C1 segment of cervical spinal cord (tissue), 14 donors: ENCODE data around the gene CDH22.
A peak's percentile ranks its signal among the peaks of the same experiment; 100 is the strongest.

ENCODE experiments used
- DNase-seq, 14 donors: peaks; one replicate each; lab custom pipeline; 2025; lab: John Stamatoyannopoulos, UW

The CDH22 gene

DNA sequence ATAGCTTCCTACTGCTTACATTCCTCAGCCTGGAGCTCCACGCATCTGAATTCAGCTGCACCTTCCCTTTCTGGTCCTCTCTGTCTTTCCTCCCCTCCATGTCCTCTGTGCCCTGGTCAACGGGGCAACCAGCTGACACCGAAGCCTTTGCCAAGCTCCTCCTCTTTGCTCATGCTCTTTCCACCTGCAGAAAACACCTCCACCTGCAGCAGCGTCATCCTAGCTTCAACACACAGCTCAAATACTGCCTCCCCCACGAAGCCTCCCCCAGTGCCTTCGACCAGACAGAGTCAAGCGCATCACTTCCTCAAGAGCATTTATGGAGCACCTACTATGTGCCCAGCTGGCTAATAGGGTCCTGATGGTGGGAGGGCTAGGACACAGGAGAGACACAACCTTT lies 9.2 kb downstream of the CDH22 start:
- no peak for DNase-seq

- no peak for DNase-seq
These were observed 9.9 kb downstream of the CDH22 start for GRCh38 chr20:46298374-46298773.

DNA sequence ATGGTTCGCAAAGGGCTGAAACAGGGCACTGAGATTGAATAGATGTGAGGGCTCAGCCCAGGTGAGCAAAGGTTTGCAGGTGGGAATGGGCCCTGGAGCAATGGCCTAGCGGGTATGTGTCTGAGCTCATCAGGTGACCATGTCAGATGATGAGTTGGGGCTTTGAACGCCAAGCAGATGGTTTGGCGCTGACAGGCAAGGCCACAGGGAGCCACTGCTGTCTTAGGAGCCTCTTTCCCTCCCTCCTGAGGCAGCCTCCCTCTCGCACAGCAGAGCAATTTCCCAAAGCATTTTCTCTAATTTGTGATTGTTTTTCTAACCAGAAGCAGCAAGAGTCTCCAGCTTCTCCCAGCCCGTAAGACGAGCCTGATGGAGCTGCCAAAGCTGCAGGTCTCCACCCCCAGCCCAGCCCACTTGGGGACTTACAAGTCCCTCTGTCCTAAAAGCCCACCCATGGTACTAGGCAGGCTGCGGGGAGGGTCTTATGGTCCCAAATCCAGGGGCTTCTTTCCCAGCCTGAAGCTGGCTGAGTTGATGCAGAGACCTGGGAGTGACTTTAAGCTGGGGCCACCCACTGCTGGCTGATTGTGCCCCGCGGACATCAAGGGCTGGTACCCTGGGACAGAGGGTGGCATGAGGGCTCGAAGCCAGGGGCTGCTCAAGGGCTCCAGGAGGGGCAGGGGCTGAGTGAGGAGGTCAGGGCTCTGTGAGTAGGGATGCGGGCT lies 11.6 kb downstream of the CDH22 start:
- DNase-seq = peak in 1 of 14 donors; percentile 85

DNA sequence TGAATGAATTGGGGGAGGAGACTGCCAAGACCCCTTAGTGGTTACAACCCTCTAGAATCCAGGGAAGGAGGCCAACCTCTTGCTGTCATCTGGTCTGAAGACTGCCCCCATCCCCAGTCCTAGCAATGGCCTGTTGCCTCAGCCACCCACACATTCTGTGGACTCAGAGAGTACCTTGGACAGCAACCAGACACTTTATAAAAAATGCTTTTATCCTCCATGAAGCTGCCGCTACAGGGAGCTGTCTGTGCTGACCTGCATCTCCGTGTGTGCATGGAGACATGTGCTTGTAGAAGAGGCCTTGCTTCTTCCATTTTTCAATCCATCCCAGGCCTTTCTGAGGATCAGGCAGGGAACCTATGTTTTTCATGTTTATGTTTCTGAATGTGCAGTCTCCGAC lies 15.2 kb downstream of the CDH22 start:
- DNase-seq = no peak

GRCh38 chr20:46291401-46291800 lies 16.9 kb downstream of the CDH22 start:
- DNase-seq = no peak

GRCh38 chr20:46289432-46289831 lies 18.9 kb downstream of the CDH22 start:
- DNase-seq = no peak

- DNase-seq = no peak
These were observed 21.3 kb downstream of the CDH22 start for GRCh38 chr20:46286977-46287376.

- DNase-seq = no peak
These were observed 21.9 kb downstream of the CDH22 start for GRCh38 chr20:46286382-46286781.

DNA sequence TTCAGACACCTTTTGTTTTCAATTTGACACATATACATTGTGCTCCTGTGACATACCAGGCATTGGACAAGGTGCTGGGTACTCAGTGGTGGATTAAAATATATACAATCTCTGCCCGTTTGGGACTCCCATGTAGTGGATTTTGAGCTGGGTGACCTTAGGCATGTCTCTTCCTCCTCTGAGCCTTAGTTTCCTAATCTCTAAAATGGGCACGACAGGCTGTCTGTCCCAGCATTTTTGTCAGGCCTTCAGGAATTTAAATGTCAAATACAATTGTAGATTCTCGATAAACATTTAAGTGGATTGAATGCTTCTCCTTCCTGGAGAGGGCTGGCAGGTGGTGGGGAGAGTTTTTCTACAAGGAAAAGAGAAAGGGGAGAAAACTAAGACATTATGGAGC lies 22.6 kb downstream of the CDH22 start:
- DNase-seq = no peak

DNA sequence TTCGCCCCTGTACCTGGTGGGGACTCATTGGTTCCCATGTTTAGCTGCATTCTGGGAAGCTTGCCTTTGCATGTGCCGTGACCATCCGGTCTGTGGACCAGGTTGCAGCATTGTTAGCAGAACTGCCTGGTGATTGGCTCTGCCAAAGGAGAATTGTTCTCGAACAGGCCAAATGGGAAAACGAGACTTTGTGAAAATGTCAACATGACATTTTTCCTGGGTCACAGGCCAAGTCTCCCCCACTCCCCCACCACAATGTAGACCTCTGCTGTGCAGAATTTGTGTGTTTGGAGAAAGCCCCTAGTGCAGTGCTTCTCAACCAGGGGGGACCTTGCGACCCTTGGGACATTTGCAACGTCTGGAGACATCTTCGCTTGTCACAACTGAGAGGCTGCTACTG lies 23.2 kb downstream of the CDH22 start:
- DNase-seq = no peak

- no peak for DNase-seq
These were observed 24.3 kb downstream of the CDH22 start for GRCh38 chr20:46284040-46284427.

GRCh38 chr20:46283426-46284039 lies 24.8 kb downstream of the CDH22 start:
- no peak for DNase-seq

GRCh38 chr20:46282669-46283068 lies 25.6 kb downstream of the CDH22 start:
- no peak for DNase-seq

DNA sequence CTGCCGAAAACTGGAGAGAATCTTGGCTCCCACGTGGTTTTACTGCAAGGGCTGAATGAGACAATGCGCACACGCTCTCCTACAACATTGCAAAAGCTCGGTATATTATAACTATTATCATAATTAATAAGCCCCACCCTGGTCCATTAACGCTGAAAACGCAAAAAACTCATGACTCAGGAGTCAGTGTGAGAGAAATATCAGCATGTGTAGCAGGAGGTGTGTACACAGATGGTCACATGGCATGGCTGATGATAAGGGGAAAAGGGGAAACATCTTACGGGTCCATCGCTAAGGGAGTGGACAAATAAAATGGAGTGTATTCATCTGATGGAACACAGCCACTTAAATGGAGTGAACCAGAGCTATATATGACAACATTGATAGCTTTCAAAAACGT lies 29.2 kb downstream of the CDH22 start:
- DNase-seq = no peak

GRCh38 chr20:46277602-46278001 lies 30.7 kb downstream of the CDH22 start:
- DNase-seq = no peak

- no peak for DNase-seq
These were observed 31.8 kb downstream of the CDH22 start for GRCh38 chr20:46276531-46276930.

DNA sequence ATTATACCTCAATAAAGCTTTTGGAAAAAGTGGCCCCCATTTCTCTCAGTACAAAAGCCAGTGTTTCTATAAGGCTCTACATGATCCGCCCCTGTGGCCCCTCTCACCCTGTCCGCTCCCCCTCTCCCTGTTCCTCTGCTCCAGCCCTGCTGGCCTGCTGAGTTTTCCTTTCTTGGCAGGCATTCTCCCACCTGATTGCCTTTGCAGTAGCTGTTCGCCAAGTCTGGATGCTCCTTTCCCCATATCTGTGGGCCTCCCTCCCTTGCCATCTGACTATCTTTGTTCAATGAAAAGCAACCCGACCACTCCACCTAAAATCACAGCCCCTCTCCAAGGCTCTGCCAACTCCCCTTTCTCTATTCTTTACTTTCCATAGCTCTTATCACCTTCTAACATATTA lies 33.2 kb downstream of the CDH22 start:
- peak in 1 of 14 donors; percentile 74 for DNase-seq

DNA sequence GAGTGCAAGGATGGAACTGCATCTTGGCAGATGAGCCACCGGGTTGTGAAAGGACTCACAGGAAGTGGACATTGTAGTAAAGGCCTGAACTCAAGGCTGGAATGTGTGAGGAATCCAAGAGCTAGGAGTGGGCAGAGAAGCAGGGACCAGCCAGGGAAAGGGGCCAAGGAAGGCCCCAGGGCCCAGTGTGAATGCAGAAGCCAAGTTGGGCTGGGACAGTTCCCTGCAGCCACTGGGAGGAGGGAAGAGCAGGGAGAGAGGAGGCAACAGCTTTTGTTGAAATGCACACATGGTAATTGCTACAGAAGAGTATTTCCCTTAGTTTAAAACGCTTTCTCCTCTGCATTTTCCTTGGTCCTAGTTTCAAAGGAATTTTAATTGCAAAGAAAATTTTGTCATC lies 34.6 kb downstream of the CDH22 start:
- peak in 2 of 14 donors; percentile 5 for DNase-seq

DNA sequence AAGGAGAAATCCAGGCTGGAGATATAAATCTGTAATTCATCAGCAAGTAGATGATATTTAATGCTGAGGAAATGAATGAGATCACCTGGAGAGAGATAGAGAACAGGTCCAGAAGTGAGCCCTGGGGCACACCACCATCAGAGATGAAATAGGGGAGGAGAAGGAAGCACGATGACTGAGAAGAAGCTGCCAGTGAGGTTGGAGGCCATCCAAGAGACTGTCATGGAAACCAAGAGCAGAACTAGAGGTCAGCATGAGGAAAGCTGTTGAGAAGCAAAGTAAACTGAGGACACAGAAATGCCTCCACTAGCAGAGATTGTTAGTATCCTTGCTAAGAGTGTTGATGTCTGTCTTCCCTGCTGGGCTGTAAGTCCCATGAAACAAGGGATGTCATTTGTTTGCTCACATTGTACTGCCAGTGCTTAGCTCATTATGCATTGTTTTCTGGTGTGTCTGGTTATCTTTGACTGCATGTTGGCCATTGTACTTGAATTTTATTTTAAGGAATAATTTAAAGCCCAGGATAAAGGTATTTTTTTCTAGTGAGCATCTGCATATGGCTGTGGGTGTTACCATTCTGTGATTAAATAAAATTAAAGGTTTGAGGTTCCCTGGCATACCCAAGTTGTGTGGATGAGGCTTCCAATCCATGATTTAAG lies 35.8 kb downstream of the CDH22 start:
- no peak for DNase-seq

- DNase-seq = no peak
These were observed 37.1 kb downstream of the CDH22 start for GRCh38 chr20:46270977-46271744.

DNA sequence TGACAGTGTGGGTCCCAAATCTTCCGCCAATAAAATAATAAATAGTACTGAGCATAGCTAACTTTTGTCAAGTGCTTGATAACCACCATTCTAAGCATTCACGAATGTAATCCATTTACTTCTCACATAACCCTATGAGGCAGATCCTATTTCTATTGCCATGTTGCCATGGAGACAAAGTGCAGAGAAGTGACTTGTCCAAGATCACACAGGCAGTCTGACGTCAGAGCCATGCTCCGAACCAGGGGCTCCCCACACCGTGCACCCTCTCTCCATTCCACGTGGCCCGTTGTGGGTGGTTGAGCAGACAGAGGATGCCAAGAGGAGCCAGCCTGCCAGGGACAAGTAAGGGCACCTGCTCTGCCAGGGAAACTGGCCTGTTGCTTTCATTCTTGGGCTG lies 38.9 kb downstream of the CDH22 start:
- no peak for DNase-seq

DNA sequence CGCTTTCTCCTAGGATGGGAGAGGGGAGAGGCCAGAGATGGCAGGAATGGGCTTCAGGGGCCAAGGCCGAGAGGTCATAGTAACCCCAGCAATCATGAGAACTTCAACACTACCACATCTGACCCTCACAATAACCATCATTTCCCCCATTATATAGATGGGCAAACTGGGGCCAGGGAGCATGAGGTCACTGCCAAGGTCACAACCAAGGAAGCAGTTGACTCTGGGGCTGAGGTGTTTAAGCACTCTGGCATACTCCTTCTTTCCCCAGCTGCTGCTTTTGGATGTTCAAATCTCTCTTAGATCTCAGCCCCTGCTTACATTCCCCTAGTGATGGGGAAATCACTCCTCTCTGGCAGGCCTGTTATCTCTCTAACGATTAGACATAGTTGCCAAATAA lies 39.6 kb downstream of the CDH22 start:
- DNase-seq = no peak
